Bronchial epithelial cell (primary cell): ENCODE results near the gene RPE. TPM values are rescaled to one million over a fixed set of nuclear protein-coding genes. Genes with fewer than 3 reads are reported as not detected.

ENCODE experiments used
- DNase-seq: peaks from one replicate; pipeline ENCODE4 v3.0.0-alpha.2; 2010; ENCODE audit warnings: low read depth
- FAIRE-seq: peaks from 2 replicates; lab custom pipeline; 2011; peaks lifted over from hg19 to GRCh38; lab: Jason Lieb, UNC
- H3K27me3 ChIP-seq: 2 replicates; pipeline ENCODE4 v1.5.1; 2011; ENCODE audit warnings: low read length; ENCODE audit not compliant: control insufficient read depth, insufficient read depth
- H3K36me3 ChIP-seq: 2 replicates; pipeline ENCODE4 v1.5.1; 2011; ENCODE audit warnings: low read length; ENCODE audit not compliant: control insufficient read depth, insufficient read depth
- H3K4me3 ChIP-seq: 2 replicates; pipeline ENCODE4 v1.5.1; 2011; ENCODE audit warnings: mild to moderate bottlenecking, low read depth, low read length, control low read depth
- CTCF ChIP-seq: IDR thresholded peaks from 2 replicates; pipeline ENCODE4 v1.5.1; 2011; ENCODE audit warnings: mild to moderate bottlenecking, moderate library complexity, low read length, control low read depth, inconsistent platforms; ENCODE audit not compliant: insufficient read depth, severe bottlenecking
- total RNA-seq: library from RNA; depleted of rRNA; stranded (reverse); fragments of >200 nt; gene quantifications from 2 replicates; pipeline ENCODE4 v1.2.1, GENCODE V29; 2014

RPE gene
- total RNA-seq, 1 donor from 2014 or later: 130 TPM

GRCh38 chr2:209976698-209977385, 25.6 kb upstream of the RPE start:
- Histone ChIP-seq H3K4me3 (no peak overlapping the region), H3K27me3 (no peaks in the 10 kb centered on the region), H3K36me3 (no peaks in the 10 kb centered on the region)
- no peak for FAIRE-seq
- no peak for DNase-seq
- TF ChIP-seq CTCF: no peak

GRCh38 chr2:209977386-209978239, 24.8 kb upstream of the RPE start:
- H3K36me3 ChIP-seq: no peaks in the 10 kb centered on the region
- peak; percentile 27 for TF ChIP-seq CTCF
- no peak overlapping the region for H3K4me3 ChIP-seq
- no peak for FAIRE-seq
- peak; percentile 51 for DNase-seq
- H3K27me3 ChIP-seq: no peaks in the 10 kb centered on the region

- Histone ChIP-seq H3K36me3 (no peaks in the 10 kb centered on the region), H3K4me3 (no peak overlapping the region), H3K27me3 (no peaks in the 10 kb centered on the region)
- TF ChIP-seq CTCF: no peak
- FAIRE-seq: no peak
- no peak for DNase-seq
Measured at GRCh38 chr2:209984291-209984690, 18.1 kb upstream of the RPE start.

GRCh38 chr2:209985874-209986273, 16.6 kb upstream of the RPE start:
- no peak overlapping the region for H3K4me3 ChIP-seq
- no peak for DNase-seq
- FAIRE-seq: no peak
- H3K27me3 ChIP-seq: no peaks in the 10 kb centered on the region
- no peaks in the 10 kb centered on the region for H3K36me3 ChIP-seq
- no peak for TF ChIP-seq CTCF

GRCh38 chr2:209986415-209986814, 16.0 kb upstream of the RPE start:
- TF ChIP-seq CTCF: no peak
- Histone ChIP-seq H3K4me3 (no peak overlapping the region), H3K27me3 (no peaks in the 10 kb centered on the region), H3K36me3 (no peaks in the 10 kb centered on the region)
- no peak for FAIRE-seq
- DNase-seq: peak; percentile 47
